Uterus (tissue), 2 donors: ENCODE data around the gene MINPP1.

Experiments
- POLR2A ChIP-seq, 2 donors: fragments of 450-650 bp; IDR thresholded peaks; one replicate each; pipeline ENCODE4 v1.6.1; 2016; ENCODE audit warnings: antibody characterized with exemption in 2 of 2, mild to moderate bottlenecking in 1 of 2, moderate library complexity in 1 of 2
- TF ChIP-seq, protein P1 (sequence below), 4 experiments: fragments of 200-600 bp in 2 of 4; fragments of 450-650 bp in 2 of 4; sonication (generic) in 2 of 4; IDR thresholded peaks; one replicate each; pipeline ENCODE4 v1.5.1; 2016 to 2019; ENCODE audit warnings: antibody characterized with exemption in 4 of 4, mild to moderate bottlenecking in 2 of 4, moderate library complexity in 1 of 4

DNA sequence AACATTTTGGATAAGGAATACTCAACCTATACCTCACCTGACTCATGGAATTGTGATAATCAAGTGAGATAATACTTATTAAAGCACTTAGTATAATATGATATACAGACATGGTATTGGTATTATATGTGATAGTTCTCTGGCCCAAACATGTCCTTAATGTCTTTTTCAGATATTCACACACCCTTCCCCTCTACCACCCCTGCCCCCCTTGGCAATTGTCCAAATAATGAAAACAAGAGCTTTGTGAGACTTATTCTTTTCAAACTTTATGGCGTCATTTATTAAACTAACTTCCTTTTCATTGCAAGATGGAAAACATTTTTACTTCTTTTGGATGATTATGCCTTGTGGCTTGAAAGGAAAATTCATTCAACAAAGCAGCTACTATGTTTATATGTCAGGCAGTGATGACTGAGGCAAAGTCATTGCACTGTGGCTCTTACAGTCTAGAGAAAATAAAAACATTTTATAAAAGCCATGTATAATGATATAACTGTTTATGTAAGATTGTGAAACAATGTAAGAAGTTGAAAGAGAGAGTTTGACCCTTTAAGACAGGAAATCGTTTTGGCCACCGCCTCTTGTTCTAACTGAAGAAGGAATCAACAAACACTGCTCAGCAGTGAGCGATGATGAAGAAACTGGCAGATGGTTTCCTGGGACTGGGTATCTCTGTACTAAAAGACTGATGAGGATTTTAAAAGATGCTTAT lies 27.4 kb downstream of the MINPP1 start:
- TF ChIP-seq, protein P1, sequence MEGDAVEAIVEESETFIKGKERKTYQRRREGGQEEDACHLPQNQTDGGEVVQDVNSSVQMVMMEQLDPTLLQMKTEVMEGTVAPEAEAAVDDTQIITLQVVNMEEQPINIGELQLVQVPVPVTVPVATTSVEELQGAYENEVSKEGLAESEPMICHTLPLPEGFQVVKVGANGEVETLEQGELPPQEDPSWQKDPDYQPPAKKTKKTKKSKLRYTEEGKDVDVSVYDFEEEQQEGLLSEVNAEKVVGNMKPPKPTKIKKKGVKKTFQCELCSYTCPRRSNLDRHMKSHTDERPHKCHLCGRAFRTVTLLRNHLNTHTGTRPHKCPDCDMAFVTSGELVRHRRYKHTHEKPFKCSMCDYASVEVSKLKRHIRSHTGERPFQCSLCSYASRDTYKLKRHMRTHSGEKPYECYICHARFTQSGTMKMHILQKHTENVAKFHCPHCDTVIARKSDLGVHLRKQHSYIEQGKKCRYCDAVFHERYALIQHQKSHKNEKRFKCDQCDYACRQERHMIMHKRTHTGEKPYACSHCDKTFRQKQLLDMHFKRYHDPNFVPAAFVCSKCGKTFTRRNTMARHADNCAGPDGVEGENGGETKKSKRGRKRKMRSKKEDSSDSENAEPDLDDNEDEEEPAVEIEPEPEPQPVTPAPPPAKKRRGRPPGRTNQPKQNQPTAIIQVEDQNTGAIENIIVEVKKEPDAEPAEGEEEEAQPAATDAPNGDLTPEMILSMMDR (IDR thresholded peaks at IDR 0.05): no peak
- TF ChIP-seq POLR2A (IDR thresholded peaks at IDR 0.05): no peak
